Spleen (tissue), 7 donors: ENCODE measurements around the gene CFAP58.

Experiments
- POLR2A ChIP-seq, 3 donors: fragments of 450-650 bp; IDR thresholded peaks; one replicate each; pipeline ENCODE4 v1.5.1; 2017; ENCODE audit warnings: antibody characterized with exemption in 3 of 3, mild to moderate bottlenecking in 1 of 3
- POLR2AphosphoS5 ChIP-seq, 3 donors: sonication (generic); formaldehyde crosslinking; IDR thresholded peaks; one replicate each; pipeline ENCODE4 v1.5.1; 2017; ENCODE audit warnings: antibody characterized with exemption in 3 of 3
- TF ChIP-seq, protein P1 (sequence below), 11 experiments: fragments of 200-600 bp in 7 of 11; fragments of 450-650 bp in 4 of 11; sonication (generic) in 4 of 11; IDR thresholded peaks in 8 of 11; conservative IDR thresholded peaks in 3 of 11; 1 replicate in 7 of 11; 2 replicates in 4 of 11; pipeline versions ENCODE4 v1.4.0 to v1.8.0; 2016 to 2021; ENCODE audit warnings: antibody characterized with exemption in 11 of 11, inconsistent platforms in 4 of 11, mild to moderate bottlenecking in 1 of 11
- donor health status: DM: no; HTN: no; CAD: no; lungs with moderate emphysema.
- donor health status: DM: no; HTN: no; CAD: no.
- donor health status: DM: no; HTN: no; CAD: no.

DNA sequence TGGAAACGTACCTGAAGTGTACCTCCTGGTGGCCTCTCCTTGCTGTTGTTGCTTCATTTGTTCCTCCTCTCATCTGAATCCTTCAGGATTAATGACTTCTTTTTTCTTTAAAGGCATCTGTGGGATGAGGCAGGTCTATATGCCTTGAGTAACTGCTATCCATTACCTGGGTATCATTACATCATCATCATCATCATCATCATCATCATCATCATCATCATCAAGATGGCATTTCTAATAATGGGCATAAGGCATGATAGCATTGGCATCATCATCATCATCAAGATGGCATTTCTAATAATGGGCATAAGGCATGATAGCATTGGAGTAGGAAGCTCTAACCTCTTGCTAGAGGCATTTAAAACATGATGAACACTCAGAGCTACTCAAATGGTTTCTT lies 59.9 kb downstream of the CFAP58 start:
- TF ChIP-seq POLR2A (IDR thresholded peaks at IDR 0.05) (no peak), POLR2AphosphoS5 (IDR thresholded peaks at IDR 0.05) (no peak)
- TF ChIP-seq, protein P1, sequence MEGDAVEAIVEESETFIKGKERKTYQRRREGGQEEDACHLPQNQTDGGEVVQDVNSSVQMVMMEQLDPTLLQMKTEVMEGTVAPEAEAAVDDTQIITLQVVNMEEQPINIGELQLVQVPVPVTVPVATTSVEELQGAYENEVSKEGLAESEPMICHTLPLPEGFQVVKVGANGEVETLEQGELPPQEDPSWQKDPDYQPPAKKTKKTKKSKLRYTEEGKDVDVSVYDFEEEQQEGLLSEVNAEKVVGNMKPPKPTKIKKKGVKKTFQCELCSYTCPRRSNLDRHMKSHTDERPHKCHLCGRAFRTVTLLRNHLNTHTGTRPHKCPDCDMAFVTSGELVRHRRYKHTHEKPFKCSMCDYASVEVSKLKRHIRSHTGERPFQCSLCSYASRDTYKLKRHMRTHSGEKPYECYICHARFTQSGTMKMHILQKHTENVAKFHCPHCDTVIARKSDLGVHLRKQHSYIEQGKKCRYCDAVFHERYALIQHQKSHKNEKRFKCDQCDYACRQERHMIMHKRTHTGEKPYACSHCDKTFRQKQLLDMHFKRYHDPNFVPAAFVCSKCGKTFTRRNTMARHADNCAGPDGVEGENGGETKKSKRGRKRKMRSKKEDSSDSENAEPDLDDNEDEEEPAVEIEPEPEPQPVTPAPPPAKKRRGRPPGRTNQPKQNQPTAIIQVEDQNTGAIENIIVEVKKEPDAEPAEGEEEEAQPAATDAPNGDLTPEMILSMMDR (IDR thresholded peaks at IDR 0.05 in 8 of 11, conservative IDR thresholded peaks at IDR 0.05 in 3 of 11) = no peak
